OCI-LY1 (cell line): ENCODE results near the gene CHAT.

Experiments used
- EZH2 ChIP-seq: fragments of 200-600 bp; sonication (generic), shearing (Covaris generic); IDR thresholded peaks from 2 replicates; pipeline ENCODE4 v1.8.0; 2017; ENCODE audit warnings: borderline replicate concordance, mixed run types, mild to moderate bottlenecking, antibody characterized with exemption, low read length, moderate library complexity, mixed read lengths
- TF ChIP-seq, protein P1 (sequence below): fragments of 200-600 bp; sonication (generic), shearing (Covaris generic); IDR thresholded peaks from 2 replicates; pipeline ENCODE4 v1.5.1; 2017; ENCODE audit warnings: mild to moderate bottlenecking, antibody characterized with exemption, low read length, moderate library complexity, mixed read lengths

DNA sequence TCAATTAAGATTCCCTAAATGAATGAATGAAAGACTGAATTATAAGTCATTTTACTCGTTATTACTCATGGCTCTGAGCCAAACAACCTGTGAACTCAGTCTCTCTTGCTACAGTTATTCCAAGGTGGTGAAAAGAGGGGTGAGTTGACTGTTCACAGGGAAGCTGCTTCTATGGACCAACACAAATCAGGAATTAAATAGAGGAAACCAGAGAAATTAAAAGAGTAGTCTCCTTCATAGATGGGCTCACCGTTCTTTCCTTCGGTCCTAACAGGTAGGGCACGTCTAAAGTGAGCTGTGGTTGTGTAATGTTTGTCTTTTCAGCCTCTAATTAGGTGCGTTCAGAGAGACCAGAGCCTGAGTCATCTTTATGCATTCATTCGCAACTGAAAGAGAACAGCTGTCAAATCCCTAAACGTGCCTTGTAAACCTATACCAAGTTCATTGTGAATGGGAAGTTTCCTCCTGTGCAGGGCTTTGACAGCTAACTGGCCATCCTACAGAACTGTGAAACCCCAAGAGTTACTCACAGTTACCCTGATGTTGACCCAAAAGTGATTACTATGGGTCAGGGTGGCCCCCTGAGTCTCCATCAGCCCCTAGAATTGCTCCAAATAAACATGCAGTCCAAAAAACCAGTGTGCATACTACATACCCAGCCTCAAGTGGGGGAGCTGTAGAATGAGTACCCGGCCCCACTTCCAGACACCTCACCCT is 47.5 kb downstream of the CHAT start:
- TF ChIP-seq, protein P1, sequence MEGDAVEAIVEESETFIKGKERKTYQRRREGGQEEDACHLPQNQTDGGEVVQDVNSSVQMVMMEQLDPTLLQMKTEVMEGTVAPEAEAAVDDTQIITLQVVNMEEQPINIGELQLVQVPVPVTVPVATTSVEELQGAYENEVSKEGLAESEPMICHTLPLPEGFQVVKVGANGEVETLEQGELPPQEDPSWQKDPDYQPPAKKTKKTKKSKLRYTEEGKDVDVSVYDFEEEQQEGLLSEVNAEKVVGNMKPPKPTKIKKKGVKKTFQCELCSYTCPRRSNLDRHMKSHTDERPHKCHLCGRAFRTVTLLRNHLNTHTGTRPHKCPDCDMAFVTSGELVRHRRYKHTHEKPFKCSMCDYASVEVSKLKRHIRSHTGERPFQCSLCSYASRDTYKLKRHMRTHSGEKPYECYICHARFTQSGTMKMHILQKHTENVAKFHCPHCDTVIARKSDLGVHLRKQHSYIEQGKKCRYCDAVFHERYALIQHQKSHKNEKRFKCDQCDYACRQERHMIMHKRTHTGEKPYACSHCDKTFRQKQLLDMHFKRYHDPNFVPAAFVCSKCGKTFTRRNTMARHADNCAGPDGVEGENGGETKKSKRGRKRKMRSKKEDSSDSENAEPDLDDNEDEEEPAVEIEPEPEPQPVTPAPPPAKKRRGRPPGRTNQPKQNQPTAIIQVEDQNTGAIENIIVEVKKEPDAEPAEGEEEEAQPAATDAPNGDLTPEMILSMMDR = no peak
- TF ChIP-seq EZH2 = no peak
